Measurements from ENCODE around the gene RALA.

DNA sequence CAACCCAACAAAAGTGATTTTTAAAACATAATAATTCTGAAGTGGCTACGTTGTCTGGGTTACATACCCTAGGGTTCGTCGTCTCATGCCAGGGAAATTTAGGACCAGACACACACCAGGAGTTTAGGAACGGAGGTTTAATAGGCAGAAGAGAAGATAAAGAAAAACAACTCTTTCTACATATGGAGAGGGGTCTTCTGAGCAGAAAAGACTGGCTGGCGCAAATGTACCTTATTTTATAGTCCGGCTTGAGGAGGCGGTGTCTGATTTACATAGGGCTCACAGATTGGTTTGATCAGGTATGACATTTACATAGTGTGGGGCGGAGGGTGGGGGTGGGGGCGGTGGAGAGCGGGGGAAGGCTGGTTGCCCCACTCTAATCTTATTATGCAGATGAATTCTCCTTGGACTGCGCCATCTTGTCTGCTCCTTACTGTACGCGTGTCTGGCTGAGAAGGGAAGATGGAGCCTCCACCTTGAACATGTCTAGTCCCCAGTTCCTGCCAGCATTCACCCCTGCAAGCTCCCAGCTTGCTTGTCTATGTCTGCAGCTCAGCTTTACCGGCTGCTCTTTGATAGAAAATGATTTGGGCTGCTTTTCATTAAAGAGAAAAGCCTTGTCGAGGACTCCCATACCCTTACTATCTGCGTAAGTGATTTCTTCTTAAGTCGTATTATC, 98.7 kb downstream of the RALA start:
- TF ChIP-seq, protein P1, sequence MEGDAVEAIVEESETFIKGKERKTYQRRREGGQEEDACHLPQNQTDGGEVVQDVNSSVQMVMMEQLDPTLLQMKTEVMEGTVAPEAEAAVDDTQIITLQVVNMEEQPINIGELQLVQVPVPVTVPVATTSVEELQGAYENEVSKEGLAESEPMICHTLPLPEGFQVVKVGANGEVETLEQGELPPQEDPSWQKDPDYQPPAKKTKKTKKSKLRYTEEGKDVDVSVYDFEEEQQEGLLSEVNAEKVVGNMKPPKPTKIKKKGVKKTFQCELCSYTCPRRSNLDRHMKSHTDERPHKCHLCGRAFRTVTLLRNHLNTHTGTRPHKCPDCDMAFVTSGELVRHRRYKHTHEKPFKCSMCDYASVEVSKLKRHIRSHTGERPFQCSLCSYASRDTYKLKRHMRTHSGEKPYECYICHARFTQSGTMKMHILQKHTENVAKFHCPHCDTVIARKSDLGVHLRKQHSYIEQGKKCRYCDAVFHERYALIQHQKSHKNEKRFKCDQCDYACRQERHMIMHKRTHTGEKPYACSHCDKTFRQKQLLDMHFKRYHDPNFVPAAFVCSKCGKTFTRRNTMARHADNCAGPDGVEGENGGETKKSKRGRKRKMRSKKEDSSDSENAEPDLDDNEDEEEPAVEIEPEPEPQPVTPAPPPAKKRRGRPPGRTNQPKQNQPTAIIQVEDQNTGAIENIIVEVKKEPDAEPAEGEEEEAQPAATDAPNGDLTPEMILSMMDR (IDR thresholded peaks at IDR 0.05), result no peak
- TF ChIP-seq EZH2 (IDR thresholded peaks at IDR 0.05), result no peak
- no peak for TF ChIP-seq EZH2phosphoT487 (IDR thresholded peaks at IDR 0.05)
